Left lung (tissue), 10 donors: ENCODE data around the gene A3GALT2. TPM values are rescaled to one million over a fixed set of nuclear protein-coding genes. Genes with fewer than 3 reads are reported as not detected.

Experiments used
- ATAC-seq: fragments of 200-7000 bp; cut with Tn5 transposase; one replicate; pipeline ENCODE4 v1.9.1; 2020; ENCODE audit warnings: moderate library complexity
- DNase-seq, 4 donors: peaks; one replicate each; pipeline ENCODE4 v3.0.0-alpha.2; 2013 to 2020
- H3K27ac ChIP-seq, 2 donors: fragments of 200-600 bp; sonication (generic) in 1 of 2; one replicate each; pipeline versions ENCODE4 v1.5.0 to v1.8.0; 2020 to 2021
- H3K27me3 ChIP-seq, 2 donors: fragments of 200-600 bp; sonication (generic) in 1 of 2; one replicate each; pipeline versions ENCODE4 v1.5.0 to v1.8.0; 2020 to 2021
- H3K36me3 ChIP-seq, 2 donors: fragments of 200-600 bp; sonication (generic) in 1 of 2; one replicate each; pipeline versions ENCODE4 v1.5.0 to v1.8.0; 2020 to 2021
- H3K4me1 ChIP-seq, 2 donors: fragments of 200-600 bp; one replicate each; pipeline ENCODE4 v1.8.0; 2021
- H3K4me3 ChIP-seq, 2 donors: fragments of 200-600 bp; sonication (generic) in 1 of 2; one replicate each; pipeline versions ENCODE4 v1.5.0 to v1.8.0; 2020 to 2021; ENCODE audit warnings: mild to moderate bottlenecking in 1 of 2
- H3K9me3 ChIP-seq, 2 donors: fragments of 200-600 bp; sonication (generic) in 1 of 2; one replicate each; pipeline versions ENCODE4 v1.5.0 to v1.8.0; 2020 to 2021
- CTCF ChIP-seq, 2 donors: fragments of 200-600 bp; sonication (generic) in 1 of 2; IDR thresholded peaks; one replicate each; pipeline versions ENCODE4 v1.5.0 to v1.8.0; 2021; ENCODE audit warnings: antibody characterized with exemption in 2 of 2
- intact Hi-C, 2 donors: fragments of 100-400 bp; cut with DNase I; formaldehyde crosslinking; loops; one replicate each; pipeline versions ENCODE4 v1.11.2 to v1.14.2; 2022
- polyA plus RNA-seq, 6 donors: library from polyadenylated mRNA; unstranded; fragments of 120-200 nt; gene quantifications; one replicate each; pipeline ENCODE4 v1.2.1, GENCODE V29; 2013; ENCODE audit not compliant: insufficient read length in 6 of 6
- total RNA-seq, 2 donors: library from RNA; stranded (reverse); fragmentation: NEBNext Ultra II Directional; extraction: Animal tissue kit (Norgen Biotek cat#: 25700); gene quantifications; one replicate each; pipeline ENCODE4 v1.2.1, GENCODE V29; 2021
- donor health status: DM: no; HTN: yes; CAD: no.
- donor health status: DM: no; HTN: no; CAD: no.

A3GALT2 gene
- total and polyA plus RNA-seq, 8 donors: 0.25 to 0.28 (median 0.25) TPM; not detected in 5

- Histone ChIP-seq H3K27ac (no peak overlapping the region), H3K4me1 (peaks cover 0 to 5% of the 10 kb centered on the region in 2 donors), H3K36me3 (peaks cover 0 to 35% of the 10 kb centered on the region in 2 donors), H3K27me3 (no peaks in the 10 kb centered on the region), H3K9me3 (no peaks in the 10 kb centered on the region), H3K4me3 (no peak overlapping the region)
- no peak for TF ChIP-seq CTCF (IDR thresholded peaks at IDR 0.05)
- DNase-seq: no peak
- ATAC-seq: no peak
- intact Hi-C loops: no loop called here
These were observed 47.5 kb downstream of the A3GALT2 start for GRCh38 chr1:33273406-33273805.

DNA sequence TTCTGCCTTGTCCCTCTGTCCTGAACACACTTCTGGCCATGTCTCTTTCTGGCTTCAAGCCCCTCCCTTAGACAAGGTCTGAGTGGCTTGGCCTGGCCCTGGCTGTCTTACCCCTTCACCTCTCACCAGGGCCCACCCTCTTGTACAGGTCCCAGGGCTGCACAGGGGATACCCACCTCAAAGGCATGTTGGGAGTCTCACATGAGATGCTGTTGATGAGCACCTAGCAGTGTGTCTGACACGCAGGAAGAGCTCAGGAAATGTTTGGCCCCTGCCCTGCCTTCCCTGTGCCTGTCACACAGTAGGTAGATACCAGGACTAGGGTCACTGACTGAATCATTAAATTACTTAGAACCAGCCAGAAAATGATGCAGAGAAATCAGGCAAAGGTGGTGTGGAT is 48.0 kb downstream of the A3GALT2 start:
- Histone ChIP-seq H3K4me3 (no peak overlapping the region), H3K4me1 (peaks cover 0 to 5% of the 10 kb centered on the region in 2 donors), H3K36me3 (peaks cover 0 to 30% of the 10 kb centered on the region in 2 donors), H3K27me3 (no peaks in the 10 kb centered on the region), H3K27ac (no peak overlapping the region), H3K9me3 (no peaks in the 10 kb centered on the region)
- no peak for DNase-seq
- TF ChIP-seq CTCF (IDR thresholded peaks at IDR 0.05): no peak
- ATAC-seq: no peak
- intact Hi-C loops: no loop called here

DNA sequence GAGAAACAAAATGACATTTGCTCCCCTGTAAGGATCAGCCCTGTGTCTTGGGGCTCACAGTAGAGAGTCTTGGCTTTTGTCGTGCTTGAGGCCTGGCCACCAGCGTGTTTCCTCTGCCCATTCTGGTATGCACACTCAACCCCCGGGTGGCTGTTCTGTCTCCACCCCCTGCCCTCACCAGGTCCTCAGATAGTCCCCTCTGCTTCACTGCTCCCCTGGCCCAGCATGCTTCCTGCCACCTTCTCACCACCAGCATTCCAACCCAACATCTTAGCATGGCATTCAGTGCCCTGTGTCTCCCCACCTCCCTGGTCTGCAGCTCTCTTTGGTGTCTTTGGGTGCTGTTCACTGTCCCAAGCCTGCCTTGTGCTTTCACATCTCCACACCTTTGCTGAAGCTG is 48.4 kb downstream of the A3GALT2 start:
- Histone ChIP-seq H3K4me1 (peaks cover 0 to 5% of the 10 kb centered on the region in 2 donors), H3K36me3 (peaks cover 0 to 26% of the 10 kb centered on the region in 2 donors), H3K9me3 (no peaks in the 10 kb centered on the region), H3K27me3 (no peaks in the 10 kb centered on the region), H3K4me3 (no peak overlapping the region), H3K27ac (no peak overlapping the region)
- intact Hi-C loops: no loop called here
- no peak for TF ChIP-seq CTCF (IDR thresholded peaks at IDR 0.05)
- DNase-seq (no peak), ATAC-seq (no peak)

- Histone ChIP-seq H3K27ac (no peak overlapping the region), H3K36me3 (peaks cover 0 to 20% of the 10 kb centered on the region in 2 donors), H3K27me3 (no peaks in the 10 kb centered on the region), H3K4me1 (peaks cover 0 to 6% of the 10 kb centered on the region in 2 donors), H3K9me3 (no peaks in the 10 kb centered on the region), H3K4me3 (no peak overlapping the region)
- intact Hi-C loops: no loop called here
- no peak for TF ChIP-seq CTCF (IDR thresholded peaks at IDR 0.05)
- no peak for ATAC-seq
- DNase-seq: no peak
These were observed 49.0 kb downstream of the A3GALT2 start for GRCh38 chr1:33271666-33272505.

GRCh38 chr1:33270808-33271465 is 50.0 kb downstream of the A3GALT2 start:
- intact Hi-C loops: no loop called here
- Histone ChIP-seq H3K4me3 (no peak overlapping the region), H3K4me1 (peaks cover 0 to 8% of the 10 kb centered on the region in 2 donors), H3K9me3 (no peaks in the 10 kb centered on the region), H3K36me3 (peaks cover 0 to 10% of the 10 kb centered on the region in 2 donors), H3K27ac (no peak overlapping the region), H3K27me3 (no peaks in the 10 kb centered on the region)
- no peak for TF ChIP-seq CTCF (IDR thresholded peaks at IDR 0.05)
- ATAC-seq (no peak), DNase-seq (no peak)
